Endothelial cell of umbilical vein (primary cell): ENCODE results near the gene CNKSR1. TPM values are rescaled to one million over a fixed set of nuclear protein-coding genes. Genes with fewer than 3 reads are reported as not detected.

Experiments
- BruUV-seq: library from RNA; stranded (reverse); fragments of 400-500 nt; replicated peaks from 2 replicates; lab custom pipeline; 2021; lab: Mats Ljungman, UMichigan
- CTCF ChIA-PET: fragments of 300-600, 350-600 bp; sonication (Branson Sonifier 250); formaldehyde crosslinking; loops from one replicate; lab custom pipeline; 2021; ENCODE audit warnings: antibody characterized with exemption, inconsistent platforms; lab: Charles Lee
- POLR2A ChIA-PET: fragments of 300-600, 350-600 bp; sonication (Branson Sonifier 250); formaldehyde crosslinking; loops from one replicate; lab custom pipeline; 2021; ENCODE audit warnings: antibody characterized with exemption, inconsistent platforms; lab: Charles Lee
- DNase-seq: peaks from one replicate; pipeline ENCODE4 v3.0.0-alpha.2; 2011; ENCODE audit warnings: low read depth, low spot score
- FAIRE-seq: peaks from 2 replicates; lab custom pipeline; 2011; peaks lifted over from hg19 to GRCh38; lab: Jason Lieb, UNC
- H2AFZ ChIP-seq: 2 replicates; pipeline ENCODE4 v1.6.0; 2012; ENCODE audit warnings: low read depth, low read length, control low read depth, inconsistent platforms
- H3K27ac ChIP-seq: 2 replicates; pipeline ENCODE4 v1.5.1; 2011; ENCODE audit warnings: low read depth, mild to moderate bottlenecking, control low read depth, low read length, moderate library complexity; ENCODE audit not compliant: insufficient read depth
- H3K27me3 ChIP-seq, 2 experiments: 2 replicates each; pipeline versions ENCODE4 v1.6.0 to v1.6.1; 2011; ENCODE audit warnings: low read length in 2 of 2, mixed read lengths in 1 of 2; ENCODE audit not compliant: control insufficient read depth in 2 of 2, insufficient read depth in 2 of 2
- H3K36me3 ChIP-seq, 2 experiments: 2 replicates in 1 of 2; 3 replicates in 1 of 2; pipeline ENCODE4 v1.5.1; 2011; ENCODE audit warnings: low read length in 2 of 2, mild to moderate bottlenecking in 1 of 2, moderate library complexity in 1 of 2; ENCODE audit not compliant: control insufficient read depth in 2 of 2, insufficient read depth in 2 of 2; ENCODE audit errors: extremely low read depth in 1 of 2
- H3K4me1 ChIP-seq: 3 replicates; pipeline ENCODE4 v1.5.1; 2011; ENCODE audit warnings: mild to moderate bottlenecking, low read length; ENCODE audit not compliant: control insufficient read depth, insufficient read depth; ENCODE audit errors: extremely low read depth
- H3K4me2 ChIP-seq: 2 replicates; pipeline ENCODE4 v1.6.1; 2011; ENCODE audit warnings: low read length, control low read depth, mixed read lengths; ENCODE audit not compliant: insufficient read depth
- H3K4me3 ChIP-seq, 3 experiments: fragments of 200-600 bp in 1 of 3; sonication (generic), shearing (Covaris generic) in 1 of 3; replicated peaks in 1 of 3; 2 replicates each; pipeline ENCODE4 v1.5.1; 2011 to 2016; ENCODE audit warnings: control low read depth in 3 of 3, low read length in 3 of 3, mild to moderate bottlenecking in 2 of 3, inconsistent platforms in 1 of 3, low read depth in 1 of 3, moderate library complexity in 1 of 3; ENCODE audit not compliant: insufficient read depth in 1 of 3
- H3K79me2 ChIP-seq: 2 replicates; pipeline ENCODE4 v1.6.0; 2012; ENCODE audit warnings: low read length, inconsistent platforms; ENCODE audit not compliant: control insufficient read depth, insufficient read depth
- H3K9ac ChIP-seq: replicated peaks from 2 replicates; pipeline ENCODE3; 2011; ENCODE audit warnings: low read length, control low read depth; ENCODE audit not compliant: insufficient read depth; ENCODE audit errors: extremely low read depth
- H3K9me1 ChIP-seq: replicated peaks from 3 replicates; pipeline ENCODE4 v1.6.0; 2011; ENCODE audit warnings: mild to moderate bottlenecking, low read length; ENCODE audit not compliant: control insufficient read depth, insufficient read depth; ENCODE audit errors: extremely low read depth
- H3K9me3 ChIP-seq: replicated peaks from 2 replicates; pipeline ENCODE4 v1.5.1; 2012; ENCODE audit warnings: low read length, inconsistent platforms; ENCODE audit not compliant: control insufficient read depth, insufficient read depth
- H4K20me1 ChIP-seq: replicated peaks from 2 replicates; pipeline ENCODE3; 2011; ENCODE audit warnings: mild to moderate bottlenecking, low read length; ENCODE audit not compliant: control insufficient read depth, insufficient read depth; ENCODE audit errors: extremely low read depth
- EZH2 ChIP-seq: IDR thresholded peaks from 2 replicates; pipeline ENCODE4 v1.6.1; 2012; ENCODE audit warnings: borderline replicate concordance, low read depth, mild to moderate bottlenecking, moderate library complexity, low read length, inconsistent platforms; ENCODE audit not compliant: severe bottlenecking
- FOS ChIP-seq: IDR thresholded peaks from 2 replicates; pipeline ENCODE4 v1.6.1; 2011; ENCODE audit warnings: mild to moderate bottlenecking, low read length, moderate library complexity, borderline replicate concordance; ENCODE audit not compliant: insufficient read depth
- GATA2 ChIP-seq: IDR thresholded peaks from 2 replicates; pipeline ENCODE4 v1.7.0; 2011; ENCODE audit warnings: low read depth, mild to moderate bottlenecking, moderate library complexity, mixed read lengths, low read length; ENCODE audit not compliant: insufficient read length, insufficient read depth
- JUN ChIP-seq: IDR thresholded peaks from 2 replicates; pipeline ENCODE4 v1.6.1; 2011; ENCODE audit warnings: borderline replicate concordance, low read depth; ENCODE audit not compliant: insufficient read length, insufficient read depth
- MYC ChIP-seq: IDR thresholded peaks from one replicate; pipeline ENCODE4 v1.6.1; 2011; ENCODE audit warnings: mild to moderate bottlenecking, low read depth, low read length
- POLR2A ChIP-seq: IDR thresholded peaks from 2 replicates; pipeline ENCODE4 v1.6.1; 2012; ENCODE audit warnings: low read depth, mild to moderate bottlenecking, control low read depth, low read length
- POLR2AphosphoS5 ChIP-seq: IDR thresholded peaks from 2 replicates; pipeline ENCODE4 v1.6.1; 2012; ENCODE audit warnings: low read depth, mild to moderate bottlenecking, control low read depth, low read length, moderate library complexity; ENCODE audit not compliant: insufficient read depth
- dilution Hi-C: fragments of 300-500 bp; cut with MboI; formaldehyde crosslinking; loops from one replicate; pipeline ENCODE4 v1.15.0; 2019; ENCODE audit warnings: low sequenced_read_pairs; ENCODE audit not compliant: extremely low pct_ligation_motif_present
- intact Hi-C: fragments of 100-400 bp; cut with micrococcal nuclease; formaldehyde crosslinking; loops from one replicate; pipeline ENCODE4 v1.10.0; 2022
- polyA plus RNA-seq, 4 experiments: library from polyadenylated mRNA; depleted of rRNA in 3 of 4; stranded (reverse) in 3 of 4; unstranded in 1 of 4; fragments of >200 nt; gene quantifications; 2 replicates each; pipeline versions ENCODE4 v1.2.1 to v1.2.3, GENCODE V29; 2011 to 2012; ENCODE audit warnings: missing spikeins in 1 of 4
- total RNA-seq: library from RNA; stranded (reverse); gene quantifications from 2 replicates; pipeline ENCODE4 v1.2.3, GENCODE V29; 2021
- TF ChIP-seq, protein P1 (sequence below): IDR thresholded peaks from 2 replicates; pipeline ENCODE4 v1.6.1; 2011; ENCODE audit not compliant: insufficient read depth, insufficient read length
- TF ChIP-seq, protein P2 (sequence below), 2 donors: IDR thresholded peaks; 1 replicate in 1 of 2; 2 replicates in 1 of 2; pipeline ENCODE4 v1.5.1; 2011; ENCODE audit warnings: low read length in 2 of 2, mild to moderate bottlenecking in 2 of 2, moderate library complexity in 2 of 2, control low read depth in 1 of 2, inconsistent platforms in 1 of 2, low read depth in 1 of 2; ENCODE audit not compliant: insufficient read depth in 1 of 2; ENCODE audit errors: extremely low read depth in 1 of 2

The CNKSR1 gene
- total and polyA plus RNA-seq, 2 donors (not counting 3 experiments of a cell fraction or from before 2014, with no cell fraction given) = 0.22 TPM; not detected in 1

DNA sequence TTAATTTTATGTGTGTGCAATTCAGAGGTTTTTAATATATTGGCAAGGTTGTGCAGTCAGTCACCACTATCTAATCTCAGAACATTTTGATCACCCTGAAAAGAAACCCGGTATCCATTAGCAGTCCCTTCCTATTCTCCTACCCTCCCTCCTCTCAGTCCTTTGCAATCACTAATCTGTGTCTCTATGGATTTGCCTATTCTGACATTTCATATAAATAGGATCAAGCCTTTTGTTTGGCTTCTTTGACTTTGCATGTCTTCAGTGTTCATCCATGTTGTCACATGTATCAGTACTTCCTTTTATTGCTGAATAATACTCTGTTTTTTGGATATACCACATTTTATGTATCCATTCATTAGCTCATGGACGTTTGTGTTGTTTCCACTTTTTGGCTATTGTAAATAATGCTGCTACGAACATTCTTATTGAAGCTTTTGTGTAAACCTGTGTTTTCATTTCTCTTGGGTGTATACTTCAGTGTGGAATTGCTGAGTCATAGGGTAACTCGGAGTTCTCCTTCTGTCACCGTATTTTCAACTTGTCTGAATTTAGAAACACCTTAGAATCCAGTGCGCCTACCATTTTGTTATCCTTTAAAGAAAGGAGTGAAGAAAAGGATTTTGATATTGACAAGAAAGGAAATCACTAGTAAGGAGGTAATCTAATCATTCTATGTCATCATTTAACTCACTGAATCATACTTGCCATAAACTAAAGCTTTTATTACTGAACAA is 60.1 kb downstream of the CNKSR1 start:
- Histone ChIP-seq H3K4me3 (no peak overlapping the region), H4K20me1 (no peaks in the 10 kb centered on the region), H3K36me3 (no peaks in the 10 kb centered on the region), H3K4me1 (peaks cover 12% of the 10 kb centered on the region), H3K79me2 (peaks cover 52% of the 10 kb centered on the region), H3K27me3 (no peaks in the 10 kb centered on the region), H3K9ac (no peak overlapping the region), H3K9me3 (no peaks in the 10 kb centered on the region), H3K27ac (no peak overlapping the region), H3K4me2 (no peak overlapping the region), H3K9me1 (no peaks in the 10 kb centered on the region), H2AFZ (peak overlapping the region; percentile 6)
- dilution Hi-C loops (no loop called here), intact Hi-C loops (no loop called here)
- ChIA-PET CTCF (interaction anchor here (1.1 to 1.4 kb wide), 2 partner anchors 10 to 68 kb away, joined by 5 read pairs; partner anchors contain the start of gene ZNF593), POLR2A (no interaction called here)
- no peak for FAIRE-seq
- peak; percentile 45 for DNase-seq
- no TSS peak for BruUV-seq
- TF ChIP-seq, protein P1, sequence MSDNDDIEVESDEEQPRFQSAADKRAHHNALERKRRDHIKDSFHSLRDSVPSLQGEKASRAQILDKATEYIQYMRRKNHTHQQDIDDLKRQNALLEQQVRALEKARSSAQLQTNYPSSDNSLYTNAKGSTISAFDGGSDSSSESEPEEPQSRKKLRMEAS = no peak
- TF ChIP-seq MYC (no peak), POLR2AphosphoS5 (no peak), FOS (no peak), EZH2 (no peak), JUN (no peak), POLR2A (no peak), GATA2 (no peak)
- TF ChIP-seq, protein P2, sequence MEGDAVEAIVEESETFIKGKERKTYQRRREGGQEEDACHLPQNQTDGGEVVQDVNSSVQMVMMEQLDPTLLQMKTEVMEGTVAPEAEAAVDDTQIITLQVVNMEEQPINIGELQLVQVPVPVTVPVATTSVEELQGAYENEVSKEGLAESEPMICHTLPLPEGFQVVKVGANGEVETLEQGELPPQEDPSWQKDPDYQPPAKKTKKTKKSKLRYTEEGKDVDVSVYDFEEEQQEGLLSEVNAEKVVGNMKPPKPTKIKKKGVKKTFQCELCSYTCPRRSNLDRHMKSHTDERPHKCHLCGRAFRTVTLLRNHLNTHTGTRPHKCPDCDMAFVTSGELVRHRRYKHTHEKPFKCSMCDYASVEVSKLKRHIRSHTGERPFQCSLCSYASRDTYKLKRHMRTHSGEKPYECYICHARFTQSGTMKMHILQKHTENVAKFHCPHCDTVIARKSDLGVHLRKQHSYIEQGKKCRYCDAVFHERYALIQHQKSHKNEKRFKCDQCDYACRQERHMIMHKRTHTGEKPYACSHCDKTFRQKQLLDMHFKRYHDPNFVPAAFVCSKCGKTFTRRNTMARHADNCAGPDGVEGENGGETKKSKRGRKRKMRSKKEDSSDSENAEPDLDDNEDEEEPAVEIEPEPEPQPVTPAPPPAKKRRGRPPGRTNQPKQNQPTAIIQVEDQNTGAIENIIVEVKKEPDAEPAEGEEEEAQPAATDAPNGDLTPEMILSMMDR (IDR thresholded peaks at IDR 0.05; ENCODE audit: extremely low read depth in 1 of 2, insufficient read depth in 1 of 2, low read depth in 1 of 2, low read length in 2 of 2) = no peak

Other genes starting within 250 kb of the CNKSR1 start
- gene PAFAH2, start 179.4 kb upstream of the CNKSR1 start, total RNA-seq = 5.0 and 6.9 TPM in 2 replicates
- 5.0 and 6.0 TPM in 2 replicates for gene PAFAH2, start 179.4 kb upstream of the CNKSR1 start, polyA plus RNA-seq
- not detected in 2 replicates for gene EXTL1, start 155.7 kb upstream of the CNKSR1 start, total RNA-seq
- not detected in 2 replicates for gene EXTL1, start 155.7 kb upstream of the CNKSR1 start, polyA plus RNA-seq
- gene SLC30A2, start 131.4 kb upstream of the CNKSR1 start, total RNA-seq = not detected in 2 replicates
- gene SLC30A2, start 131.4 kb upstream of the CNKSR1 start, polyA plus RNA-seq = not detected in 2 replicates
- not detected in 2 replicates for gene TRIM63, start 109.9 kb upstream of the CNKSR1 start, total RNA-seq
- not detected in 2 replicates for gene TRIM63, start 109.9 kb upstream of the CNKSR1 start, polyA plus RNA-seq
- gene PDIK1L, start 65.7 kb upstream of the CNKSR1 start, total RNA-seq = 5.6 and 8.0 TPM in 2 replicates
- 1.2 and 1.6 TPM in 2 replicates for gene PDIK1L, start 65.7 kb upstream of the CNKSR1 start, polyA plus RNA-seq
- 4.4 and 5.1 TPM in 2 replicates for gene FAM110D, start 18.4 kb upstream of the CNKSR1 start, total RNA-seq
- gene FAM110D, start 18.4 kb upstream of the CNKSR1 start, polyA plus RNA-seq = 2.6 and 3.8 TPM in 2 replicates
- gene C1orf232, start 8.5 kb upstream of the CNKSR1 start, total RNA-seq = not detected in 2 replicates
- not detected in 2 replicates for gene C1orf232, start 8.5 kb upstream of the CNKSR1 start, polyA plus RNA-seq
- gene ZNF593, start 7.6 kb upstream of the CNKSR1 start, total RNA-seq = 30.5 and 41.0 TPM in 2 replicates
- 71.0 and 108 TPM in 2 replicates for gene ZNF593, start 7.6 kb upstream of the CNKSR1 start, polyA plus RNA-seq
- gene ZNF593OS, start 5.7 kb upstream of the CNKSR1 start, total RNA-seq = not detected in 2 replicates
- not detected in 2 replicates for gene ZNF593OS, start 5.7 kb upstream of the CNKSR1 start, polyA plus RNA-seq
- gene CATSPER4, start 13.1 kb downstream of the CNKSR1 start, total RNA-seq = not detected in 2 replicates
- gene CATSPER4, start 13.1 kb downstream of the CNKSR1 start, polyA plus RNA-seq = not detected in 2 replicates
- 16.2 and 17.8 TPM in 2 replicates for gene CEP85, start 56.7 kb downstream of the CNKSR1 start, total RNA-seq
- 15.2 and 16.1 TPM in 2 replicates for gene CEP85, start 56.7 kb downstream of the CNKSR1 start, polyA plus RNA-seq
- 337 and 344 TPM in 2 replicates for gene SH3BGRL3, start 102.6 kb downstream of the CNKSR1 start, total RNA-seq
- gene SH3BGRL3, start 102.6 kb downstream of the CNKSR1 start, polyA plus RNA-seq = 233 and 305 TPM in 2 replicates
- 11.9 and 15.6 TPM in 2 replicates for gene UBXN11, start 129.1 kb downstream of the CNKSR1 start, total RNA-seq
- 14.6 and 14.8 TPM in 2 replicates for gene UBXN11, start 129.1 kb downstream of the CNKSR1 start, polyA plus RNA-seq
- gene CD52, start 140.5 kb downstream of the CNKSR1 start, total RNA-seq = not detected in 2 replicates
- not detected in 2 replicates for gene CD52, start 140.5 kb downstream of the CNKSR1 start, polyA plus RNA-seq
- gene CRYBG2, start 176.6 kb downstream of the CNKSR1 start, total RNA-seq = not detected in 2 replicates
- gene CRYBG2, start 176.6 kb downstream of the CNKSR1 start, polyA plus RNA-seq = not detected in 2 replicates
- gene ZNF683, start 195.3 kb downstream of the CNKSR1 start, total RNA-seq = not detected in 2 replicates
- gene ZNF683, start 195.3 kb downstream of the CNKSR1 start, polyA plus RNA-seq = not detected in 2 replicates
- gene LIN28A, start 233.3 kb downstream of the CNKSR1 start, total RNA-seq = not detected in 2 replicates
- 0.10 and 0.11 TPM in 2 replicates for gene LIN28A, start 233.3 kb downstream of the CNKSR1 start, polyA plus RNA-seq